ENCODE data around the gene HPS1.

GRCh38 chr10:98411768-98412167 is 35.0 kb downstream of the HPS1 start:
- TF ChIP-seq GATA2 (IDR thresholded peaks at IDR 0.05; ENCODE audit: low read depth, low read length) (no peak), GATA3 (IDR thresholded peaks at IDR 0.05; ENCODE audit: low read depth, low read length) (no peak)
